Body of pancreas (tissue), 4 donors: Measurements from ENCODE around the gene SCAF11. TPM values are rescaled to one million over a fixed set of nuclear protein-coding genes. Genes with fewer than 3 reads are reported as not detected.

Experiments used
- ATAC-seq: fragments of 150-250 bp; one replicate; pipeline ENCODE4 v1.9.1; 2016
- DNase-seq, 4 donors: peaks; one replicate each; pipeline ENCODE4 v3.0.0-alpha.2; 2019
- H3K27ac ChIP-seq, 4 donors: fragments of 200-600 bp; sonication (generic); 1 replicate in 3 of 4; 2 replicates in 1 of 4; pipeline versions ENCODE4 v1.5.1 to v1.6.1; 2016 to 2019; ENCODE audit warnings: mild to moderate bottlenecking in 1 of 4, mixed read lengths in 1 of 4, moderate library complexity in 1 of 4
- H3K27me3 ChIP-seq, 2 donors: fragments of 200-600 bp; sonication (generic); one replicate each; pipeline ENCODE4 v1.6.0; 2016; ENCODE audit warnings: mild to moderate bottlenecking in 1 of 2
- H3K36me3 ChIP-seq, 2 donors: fragments of 200-600 bp; sonication (generic); replicated peaks in 1 of 2; 2 replicates each; pipeline ENCODE4 v1.5.1; 2016; ENCODE audit warnings: low read depth in 2 of 2; ENCODE audit not compliant: insufficient read depth in 1 of 2
- H3K4me1 ChIP-seq: fragments of 200-600 bp; sonication (generic); one replicate; pipeline ENCODE4 v1.6.0; 2016
- H3K4me3 ChIP-seq, 2 donors: fragments of 200-600 bp; sonication (generic); 1 replicate in 1 of 2; 2 replicates in 1 of 2; pipeline ENCODE4 v1.5.1; 2016 to 2019
- H3K9me3 ChIP-seq, 3 donors: fragments of 200-600 bp; sonication (generic); 1 replicate in 2 of 3; 2 replicates in 1 of 3; pipeline ENCODE4 v1.5.1; 2016
- CTCF ChIP-seq, 7 experiments: fragments of 450-650 bp in 4 of 7; fragments of 200-600 bp in 3 of 7; sonication (generic) in 3 of 7; IDR thresholded peaks; one replicate each; pipeline ENCODE4 v1.5.1; 2016 to 2019; ENCODE audit warnings: antibody characterized with exemption in 7 of 7
- POLR2A ChIP-seq, 3 donors: fragments of 450-650 bp; IDR thresholded peaks; one replicate each; pipeline ENCODE4 v1.6.1; 2016; ENCODE audit warnings: antibody characterized with exemption in 3 of 3, mild to moderate bottlenecking in 2 of 3
- WGBS, 2 donors: methylation state at CpG; one replicate each; pipeline ENCODE4 v1.1.5; 2017; 5-methylcytosine and 5-hydroxymethylcytosine counted together
- intact Hi-C: fragments of 100-400 bp; cut with DNase I; formaldehyde crosslinking; loops from one replicate; pipeline ENCODE4 v1.15.1; 2023
- total RNA-seq, 2 donors: library from RNA; depleted of rRNA; stranded (reverse); fragments of >200 nt; gene quantifications; one replicate each; pipeline ENCODE4 v1.1.0, GENCODE V29; 2016

The SCAF11 gene
- total RNA-seq, 2 donors from 2014 or later: 79.1 to 104 TPM

- ATAC-seq (no peak), DNase-seq (no peak)
- Histone ChIP-seq H3K9me3 (no peaks in the 10 kb centered on the region), H3K4me3 (no peak overlapping the region), H3K4me1 (peaks cover 18% of the 10 kb centered on the region), H3K27ac (no peak overlapping the region), H3K27me3 (no peaks in the 10 kb centered on the region), H3K36me3 (no peaks in the 10 kb centered on the region)
- TF ChIP-seq POLR2A (IDR thresholded peaks at IDR 0.05) (no peak), CTCF (IDR thresholded peaks at IDR 0.05) (no peak)
- intact Hi-C loops: no loop called here
- 67 to 78% methylated on average over 2 of the region's 2 CpGs for WGBS, 2 donors
These were observed 76.7 kb downstream of the SCAF11 start for GRCh38 chr12:45913631-45914030.

- no peak for ATAC-seq
- H3K27me3 ChIP-seq: no peaks in the 10 kb centered on the region
- H3K4me1 ChIP-seq: peaks cover 20% of the 10 kb centered on the region
- intact Hi-C loops: no loop called here
- H3K36me3 ChIP-seq: no peaks in the 10 kb centered on the region
- H3K27ac ChIP-seq: no peak overlapping the region
- 27 to 30% methylated on average over 3 of the region's 3 CpGs for WGBS, 2 donors
- DNase-seq: no peak
- no peaks in the 10 kb centered on the region for H3K9me3 ChIP-seq
- no peak for TF ChIP-seq CTCF (IDR thresholded peaks at IDR 0.05)
- TF ChIP-seq POLR2A (IDR thresholded peaks at IDR 0.05): no peak
- no peak overlapping the region for H3K4me3 ChIP-seq
These were observed 77.6 kb downstream of the SCAF11 start for GRCh38 chr12:45912774-45913173.

GRCh38 chr12:45909041-45909713, 81.2 kb downstream of the SCAF11 start:
- DNase-seq: no peak
- Histone ChIP-seq H3K4me1 (peaks cover 20% of the 10 kb centered on the region), H3K9me3 (no peaks in the 10 kb centered on the region), H3K27me3 (no peaks in the 10 kb centered on the region), H3K4me3 (no peak overlapping the region), H3K36me3 (no peaks in the 10 kb centered on the region), H3K27ac (peak overlapping the region in 1 of 4 donors; percentile 37)
- ATAC-seq: peak; percentile 43
- 32% methylated on average over 4 of the region's 4 CpGs for WGBS, 2 donors
- intact Hi-C loops: no loop called here
- TF ChIP-seq CTCF (IDR thresholded peaks at IDR 0.05) (no peak), POLR2A (IDR thresholded peaks at IDR 0.05) (no peak)

GRCh38 chr12:45907955-45908354, 82.4 kb downstream of the SCAF11 start:
- TF ChIP-seq POLR2A (IDR thresholded peaks at IDR 0.05): no peak
- TF ChIP-seq CTCF (IDR thresholded peaks at IDR 0.05): no peak
- no peak for ATAC-seq
- no peaks in the 10 kb centered on the region for H3K9me3 ChIP-seq
- peaks cover 17% of the 10 kb centered on the region for H3K4me1 ChIP-seq
- H3K27me3 ChIP-seq: no peaks in the 10 kb centered on the region
- WGBS, 2 donors: 71 to 84% methylated on average over 4 of the region's 4 CpGs
- intact Hi-C loops: no loop called here
- no peak overlapping the region for H3K27ac ChIP-seq
- no peak overlapping the region for H3K4me3 ChIP-seq
- DNase-seq: no peak
- no peaks in the 10 kb centered on the region for H3K36me3 ChIP-seq

GRCh38 chr12:45898094-45898493, 92.3 kb downstream of the SCAF11 start:
- TF ChIP-seq POLR2A (IDR thresholded peaks at IDR 0.05) (no peak), CTCF (IDR thresholded peaks at IDR 0.05) (no peak)
- H3K27ac ChIP-seq: no peak overlapping the region
- H3K36me3 ChIP-seq: peaks cover 0 to 15% of the 10 kb centered on the region in 2 donors
- no peak for DNase-seq
- no peak for ATAC-seq
- intact Hi-C loops: no loop called here
- no peak overlapping the region for H3K4me3 ChIP-seq
- no peaks in the 10 kb centered on the region for H3K9me3 ChIP-seq
- WGBS, 2 donors: 98 to 100% methylated on average over 1 of the region's 1 CpG
- no peaks in the 10 kb centered on the region for H3K4me1 ChIP-seq
- H3K27me3 ChIP-seq: no peaks in the 10 kb centered on the region
